Stimulated activated memory B cell treated with anti-CD40 and anti-IgM and Interleukin-4, amounts not matched to agents 10 μg/mL and 1 μg/mL and 100 μg/mL, for 72 hours (primary cell): Measurements from ENCODE around the gene TRIM44.
"Not testable (repeated sequence)": the region's sequence is repeated elsewhere in the genome, so short reads cannot be mapped to it uniquely, and the experiment has no call there.

Experiments
- ATAC-seq: fragments of 150-1000 bp; cut with Tn5 transposase; 2 replicates; pipeline ENCODE4 v1.10.0; 2021
- H3K27ac Mint-ChIP-seq: one replicate; pipeline ENCODE4 v1.8.0; 2022; ENCODE audit warnings: mild to moderate bottlenecking, mixed read lengths
- H3K27me3 Mint-ChIP-seq: one replicate; pipeline ENCODE4 v1.8.0; 2022; ENCODE audit warnings: mixed read lengths
- H3K36me3 Mint-ChIP-seq: one replicate; pipeline ENCODE4 v1.8.0; 2022; ENCODE audit warnings: mixed read lengths
- H3K4me1 Mint-ChIP-seq: one replicate; pipeline ENCODE4 v1.8.0; 2022; ENCODE audit warnings: mixed read lengths
- H3K4me3 Mint-ChIP-seq: one replicate; pipeline ENCODE4 v1.8.0; 2022; ENCODE audit warnings: mild to moderate bottlenecking, moderate library complexity, mixed read lengths
- H3K9me3 Mint-ChIP-seq: one replicate; pipeline ENCODE4 v1.8.0; 2022; ENCODE audit warnings: mixed read lengths

The TRIM44 gene

GRCh38 chr11:35651263-35651662 lies 11.3 kb upstream of the TRIM44 start:
- Mint-ChIP-seq H3K4me1 (no peaks in the 10 kb centered on the region), H3K36me3 (no peaks in the 10 kb centered on the region), H3K27me3 (peaks cover 58% of the 10 kb centered on the region), H3K4me3 (no peak overlapping the region), H3K27ac (no peak overlapping the region), H3K9me3 (no peaks in the 10 kb centered on the region)
- ATAC-seq = no peak

DNA sequence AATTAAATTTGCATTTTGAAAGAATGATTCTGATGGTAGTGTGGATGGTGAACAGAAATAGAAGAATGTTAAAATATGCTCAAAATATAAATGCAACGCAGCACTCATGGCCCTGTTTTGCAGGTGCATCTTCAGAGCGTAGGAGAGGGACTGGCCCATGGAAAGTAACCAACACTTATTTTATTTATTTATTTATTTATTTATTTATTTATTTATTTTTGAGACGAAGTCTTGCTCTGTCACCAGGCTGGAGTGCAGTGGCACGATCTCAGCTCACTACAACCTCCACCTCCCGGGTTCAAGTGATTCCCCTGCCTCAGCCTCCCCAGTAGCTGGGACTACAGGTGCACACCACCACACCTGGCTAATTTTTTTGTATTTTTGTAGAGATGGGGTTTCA lies 9.8 kb upstream of the TRIM44 start:
- H3K4me1 Mint-ChIP-seq, H3K36me3 Mint-ChIP-seq, H3K9me3 Mint-ChIP-seq, ATAC-seq, H3K27ac Mint-ChIP-seq, H3K4me3 Mint-ChIP-seq: not testable (repeated sequence)
- H3K27me3 Mint-ChIP-seq = peaks cover 59% of the 10 kb centered on the region

GRCh38 chr11:35654711-35655110 lies 7.9 kb upstream of the TRIM44 start:
- no peak overlapping the region for H3K27ac Mint-ChIP-seq
- no peak for ATAC-seq
- no peaks in the 10 kb centered on the region for H3K36me3 Mint-ChIP-seq
- peaks cover 60% of the 10 kb centered on the region for H3K27me3 Mint-ChIP-seq
- no peak overlapping the region for H3K4me3 Mint-ChIP-seq
- no peaks in the 10 kb centered on the region for H3K9me3 Mint-ChIP-seq
- H3K4me1 Mint-ChIP-seq = no peaks in the 10 kb centered on the region

- peaks cover 60% of the 10 kb centered on the region for H3K27me3 Mint-ChIP-seq
- no peaks in the 10 kb centered on the region for H3K36me3 Mint-ChIP-seq
- no peaks in the 10 kb centered on the region for H3K4me1 Mint-ChIP-seq
- no peak for ATAC-seq
- H3K4me3 Mint-ChIP-seq = no peak overlapping the region
- no peaks in the 10 kb centered on the region for H3K9me3 Mint-ChIP-seq
- no peak overlapping the region for H3K27ac Mint-ChIP-seq
Measured at GRCh38 chr11:35655254-35655653, 7.3 kb upstream of the TRIM44 start.

GRCh38 chr11:35655856-35656255 lies 6.7 kb upstream of the TRIM44 start:
- no peaks in the 10 kb centered on the region for H3K36me3 Mint-ChIP-seq
- no peak overlapping the region for H3K4me3 Mint-ChIP-seq
- peaks cover 55% of the 10 kb centered on the region for H3K27me3 Mint-ChIP-seq
- no peak for ATAC-seq
- no peaks in the 10 kb centered on the region for H3K9me3 Mint-ChIP-seq
- H3K4me1 Mint-ChIP-seq = no peaks in the 10 kb centered on the region
- H3K27ac Mint-ChIP-seq = no peak overlapping the region

DNA sequence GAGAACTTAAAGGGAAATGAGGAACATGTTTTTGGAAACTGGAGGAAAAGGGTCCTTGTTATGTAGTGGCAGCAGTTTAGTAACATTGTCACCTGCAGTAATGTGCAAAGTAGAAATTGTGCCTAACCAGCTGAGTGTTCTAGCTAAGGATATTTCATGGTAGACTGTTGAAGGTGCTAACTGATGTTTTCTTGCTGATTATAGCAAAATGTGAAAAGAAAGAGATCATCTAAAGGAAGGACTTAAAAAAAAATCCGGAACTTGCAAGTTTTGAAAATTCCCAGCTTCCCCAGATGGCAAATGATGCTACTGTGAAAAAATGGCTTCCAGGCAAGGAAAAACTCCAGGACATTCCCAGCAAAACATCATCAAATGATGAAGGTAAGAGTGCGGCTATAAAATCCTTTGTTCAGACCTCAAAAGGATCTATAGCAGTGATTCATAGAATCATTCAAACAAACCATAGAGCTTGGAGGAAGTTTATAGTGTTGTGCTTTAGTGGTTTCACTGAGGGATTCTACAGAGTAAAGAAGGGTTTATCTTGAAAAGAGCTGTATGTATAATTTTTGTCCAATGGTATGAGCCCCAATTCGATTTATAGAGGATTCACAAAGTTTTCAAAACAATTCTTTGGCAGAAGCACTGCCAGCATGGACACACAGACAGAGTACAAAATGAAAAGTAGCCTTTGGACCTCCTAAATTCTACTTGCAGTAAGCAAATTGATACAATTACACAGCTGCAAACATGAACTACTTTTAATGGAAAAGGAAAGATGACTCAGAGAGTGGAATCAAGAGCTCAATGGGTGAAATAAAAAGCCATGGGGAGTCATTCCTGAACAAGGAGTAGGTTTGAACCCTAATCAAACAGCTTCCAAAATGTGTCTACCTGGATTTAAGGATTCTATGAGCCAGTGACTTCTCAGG lies 4.3 kb upstream of the TRIM44 start:
- Mint-ChIP-seq H3K27me3 (peaks cover 45% of the 10 kb centered on the region), H3K9me3 (peaks cover 3% of the 10 kb centered on the region), H3K4me1 (peaks cover 17% of the 10 kb centered on the region), H3K27ac (no peak overlapping the region), H3K4me3 (no peak overlapping the region), H3K36me3 (peaks cover 4% of the 10 kb centered on the region)
- no peak for ATAC-seq

- Mint-ChIP-seq H3K36me3 (peaks cover 31% of the 10 kb centered on the region), H3K4me3 (peak overlapping the region; percentile 97), H3K27me3 (peaks cover 12% of the 10 kb centered on the region), H3K9me3 (peaks cover 12% of the 10 kb centered on the region), H3K27ac (peak overlapping the region; percentile 97), H3K4me1 (peaks cover 42% of the 10 kb centered on the region)
- no peak for ATAC-seq
Measured at GRCh38 chr11:35661534-35661933, 1.0 kb upstream of the TRIM44 start.

GRCh38 chr11:35662061-35662648 lies 420 bp upstream of the TRIM44 start:
- Mint-ChIP-seq H3K27ac (peak overlapping the region; percentile 97), H3K27me3 (peaks cover 9% of the 10 kb centered on the region), H3K9me3 (peaks cover 12% of the 10 kb centered on the region), H3K36me3 (peaks cover 37% of the 10 kb centered on the region), H3K4me3 (peak overlapping the region; percentile 97), H3K4me1 (peaks cover 42% of the 10 kb centered on the region)
- peak; percentile 71 for ATAC-seq

- peaks cover 46% of the 10 kb centered on the region for H3K36me3 Mint-ChIP-seq
- H3K4me1 Mint-ChIP-seq = peaks cover 44% of the 10 kb centered on the region
- H3K27me3 Mint-ChIP-seq = no peaks in the 10 kb centered on the region
- H3K27ac Mint-ChIP-seq = peak overlapping the region; percentile 97
- H3K4me3 Mint-ChIP-seq = peak overlapping the region; percentile 97
- no peak for ATAC-seq
- H3K9me3 Mint-ChIP-seq = peaks cover 17% of the 10 kb centered on the region
Measured at GRCh38 chr11:35663408-35663702, 780 bp downstream of the TRIM44 start.

DNA sequence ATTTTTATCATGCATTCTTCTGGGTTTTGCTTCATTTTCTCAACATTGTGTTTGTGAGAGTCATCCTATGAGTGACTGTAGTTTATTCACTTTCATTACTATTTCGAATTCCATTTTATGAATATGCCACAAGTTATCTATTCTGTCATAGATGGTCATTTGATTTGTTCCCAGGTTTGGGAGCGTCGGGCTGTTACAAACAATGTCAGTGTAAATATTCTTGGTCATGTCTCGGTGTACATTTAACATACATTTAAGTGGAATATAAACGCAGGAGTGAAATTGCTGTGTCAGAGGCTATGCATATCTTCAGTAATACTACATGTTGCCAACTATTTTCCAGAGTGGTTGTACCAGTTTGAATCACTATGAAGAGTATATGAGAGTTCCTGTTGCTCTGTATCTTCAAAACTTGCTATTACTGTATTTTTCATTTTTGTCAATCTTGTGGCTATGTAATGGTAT lies 2.4 kb downstream of the TRIM44 start:
- Mint-ChIP-seq H3K4me3 (peak overlapping the region; percentile 36), H3K4me1 (peaks cover 60% of the 10 kb centered on the region), H3K27ac (no peak overlapping the region), H3K27me3 (no peaks in the 10 kb centered on the region), H3K9me3 (peaks cover 17% of the 10 kb centered on the region), H3K36me3 (peaks cover 59% of the 10 kb centered on the region)
- ATAC-seq = no peak

GRCh38 chr11:35667257-35667656 lies 4.7 kb downstream of the TRIM44 start:
- no peak overlapping the region for H3K4me3 Mint-ChIP-seq
- peaks cover 71% of the 10 kb centered on the region for H3K36me3 Mint-ChIP-seq
- H3K27ac Mint-ChIP-seq = no peak overlapping the region

DNA sequence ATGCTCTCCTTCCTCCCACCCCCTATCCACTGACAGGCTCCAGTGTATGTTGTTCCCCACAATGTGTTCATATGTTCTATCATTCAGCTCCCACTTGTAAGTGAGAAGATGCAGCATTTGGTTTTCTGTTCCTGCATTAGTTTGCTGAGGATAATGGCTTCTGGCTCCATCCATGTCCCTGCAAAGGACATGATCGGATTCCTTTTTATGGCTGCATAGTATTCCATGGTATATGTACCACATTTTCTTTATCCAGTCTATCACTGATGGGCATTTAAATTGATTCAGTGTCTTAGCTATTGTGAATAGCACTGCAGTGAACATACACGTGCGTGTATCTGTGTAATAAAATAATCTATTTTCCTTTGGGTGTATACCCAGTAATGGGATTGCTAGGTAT lies 5.8 kb downstream of the TRIM44 start:
- H3K4me3 Mint-ChIP-seq, ATAC-seq, H3K27ac Mint-ChIP-seq, H3K27me3 Mint-ChIP-seq: not testable (repeated sequence)
- Mint-ChIP-seq H3K4me1 (peaks cover 74% of the 10 kb centered on the region), H3K9me3 (peaks cover 15% of the 10 kb centered on the region), H3K36me3 (peaks cover 77% of the 10 kb centered on the region)

More at GRCh38 chr11:35667257-35667656, 4.7 kb downstream of the TRIM44 start:
- no peak for ATAC-seq
- Mint-ChIP-seq H3K4me1 (peaks cover 71% of the 10 kb centered on the region), H3K27me3 (no peaks in the 10 kb centered on the region), H3K9me3 (peaks cover 19% of the 10 kb centered on the region)

GRCh38 chr11:35671396-35672127 lies 9.0 kb downstream of the TRIM44 start:
- H3K4me1 Mint-ChIP-seq = peaks cover 80% of the 10 kb centered on the region
- H3K27me3 Mint-ChIP-seq = no peaks in the 10 kb centered on the region
- H3K9me3 Mint-ChIP-seq = peaks cover 10% of the 10 kb centered on the region
- H3K4me3 Mint-ChIP-seq = no peak overlapping the region
- H3K27ac Mint-ChIP-seq = peak overlapping the region; percentile 6
- no peak for ATAC-seq
- peaks cover 63% of the 10 kb centered on the region for H3K36me3 Mint-ChIP-seq

DNA sequence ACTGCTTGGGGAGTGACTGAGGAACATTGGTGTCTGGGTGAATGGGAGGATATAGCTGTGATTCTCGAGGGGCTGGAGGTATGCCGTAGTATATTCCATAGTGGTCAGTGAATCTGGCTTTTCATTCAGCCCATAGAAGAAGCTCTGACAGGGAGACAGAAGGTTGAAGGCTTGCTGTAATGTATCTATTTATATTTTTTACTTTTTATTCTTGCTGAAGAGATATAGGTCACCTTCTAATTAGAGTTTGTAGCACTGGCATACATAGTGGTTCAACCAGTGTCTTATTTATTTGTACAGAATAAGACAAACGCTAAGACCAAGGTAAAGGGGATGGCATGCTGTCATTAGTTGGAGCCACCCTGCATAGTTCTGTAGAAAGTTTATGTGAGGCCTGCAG lies 10.0 kb downstream of the TRIM44 start:
- Mint-ChIP-seq H3K4me1 (peaks cover 88% of the 10 kb centered on the region), H3K27ac (no peak overlapping the region), H3K4me3 (no peak overlapping the region), H3K36me3 (peaks cover 55% of the 10 kb centered on the region), H3K27me3 (no peaks in the 10 kb centered on the region), H3K9me3 (peaks cover 10% of the 10 kb centered on the region)
- ATAC-seq = no peak

GRCh38 chr11:35675901-35676610 lies 13.5 kb downstream of the TRIM44 start:
- Mint-ChIP-seq H3K4me1 (peaks cover 94% of the 10 kb centered on the region), H3K4me3 (no peak overlapping the region), H3K36me3 (peaks cover 31% of the 10 kb centered on the region), H3K9me3 (peaks cover 3% of the 10 kb centered on the region), H3K27ac (peak overlapping the region; percentile 70), H3K27me3 (no peaks in the 10 kb centered on the region)
- ATAC-seq = no peak
